Ectodermal cell (in vitro differentiated cells): Measurements from ENCODE around the gene RNASEH2B.

Source experiments
- H3K27ac ChIP-seq: 2 replicates; pipeline ENCODE4 v1.7.0; 2013; ENCODE audit warnings: mild to moderate bottlenecking, low read depth, low read length; ENCODE audit not compliant: insufficient read depth, poor library complexity, severe bottlenecking
- H3K27me3 ChIP-seq: 2 replicates; pipeline ENCODE4 v1.7.0; 2013; ENCODE audit warnings: mild to moderate bottlenecking, low read length; ENCODE audit not compliant: insufficient read depth, control insufficient read depth, poor library complexity, severe bottlenecking
- H3K36me3 ChIP-seq: one replicate; pipeline ENCODE4 v1.7.0; 2013; ENCODE audit warnings: low read length; ENCODE audit not compliant: control insufficient read depth, insufficient read depth
- H3K4me1 ChIP-seq: one replicate; pipeline ENCODE4 v1.7.0; 2013; ENCODE audit warnings: low read length; ENCODE audit not compliant: control insufficient read depth, insufficient read depth
- H3K4me3 ChIP-seq: 2 replicates; pipeline ENCODE4 v1.7.0; 2013; ENCODE audit warnings: low read depth, low read length, control low read depth; ENCODE audit not compliant: insufficient read depth
- H3K9me3 ChIP-seq: 2 replicates; pipeline ENCODE4 v1.7.0; 2013; ENCODE audit warnings: mild to moderate bottlenecking, low read length, moderate library complexity; ENCODE audit not compliant: control insufficient read depth
- WGBS, 2 experiments: methylation state at CpG; one replicate each; pipeline ENCODE4 v1.1.7; 2013; ENCODE audit warnings: missing lambda C conversion rate in 2 of 2; 5-methylcytosine and 5-hydroxymethylcytosine counted together

Gene RNASEH2B

DNA sequence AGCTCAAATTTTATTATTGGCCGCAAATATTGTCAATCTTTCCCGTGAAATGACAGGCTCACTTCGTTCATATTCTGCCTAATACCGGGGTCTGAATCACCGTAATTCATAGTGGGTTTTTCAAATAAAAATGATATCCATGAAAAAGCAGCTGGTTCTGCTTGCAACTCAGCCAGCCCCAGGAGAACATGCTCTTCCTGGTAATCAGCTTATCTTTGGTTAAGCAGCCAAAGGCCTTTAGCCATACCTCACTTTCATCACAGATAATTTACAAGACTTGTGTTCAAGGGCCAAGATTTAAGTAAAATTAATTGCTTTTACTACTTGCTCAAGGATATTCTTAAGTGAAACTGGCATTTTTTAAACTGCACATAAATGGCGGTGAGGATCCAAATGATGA is 22.5 kb downstream of the RNASEH2B start:
- Histone ChIP-seq H3K27me3 (no peaks in the 10 kb centered on the region), H3K36me3 (no peaks in the 10 kb centered on the region), H3K4me3 (no peak overlapping the region), H3K9me3 (no peaks in the 10 kb centered on the region), H3K27ac (no peak overlapping the region), H3K4me1 (no peaks in the 10 kb centered on the region)
- 98 to 99% methylated on average over 6 of the region's 6 CpGs for WGBS, 2 experiments

DNA sequence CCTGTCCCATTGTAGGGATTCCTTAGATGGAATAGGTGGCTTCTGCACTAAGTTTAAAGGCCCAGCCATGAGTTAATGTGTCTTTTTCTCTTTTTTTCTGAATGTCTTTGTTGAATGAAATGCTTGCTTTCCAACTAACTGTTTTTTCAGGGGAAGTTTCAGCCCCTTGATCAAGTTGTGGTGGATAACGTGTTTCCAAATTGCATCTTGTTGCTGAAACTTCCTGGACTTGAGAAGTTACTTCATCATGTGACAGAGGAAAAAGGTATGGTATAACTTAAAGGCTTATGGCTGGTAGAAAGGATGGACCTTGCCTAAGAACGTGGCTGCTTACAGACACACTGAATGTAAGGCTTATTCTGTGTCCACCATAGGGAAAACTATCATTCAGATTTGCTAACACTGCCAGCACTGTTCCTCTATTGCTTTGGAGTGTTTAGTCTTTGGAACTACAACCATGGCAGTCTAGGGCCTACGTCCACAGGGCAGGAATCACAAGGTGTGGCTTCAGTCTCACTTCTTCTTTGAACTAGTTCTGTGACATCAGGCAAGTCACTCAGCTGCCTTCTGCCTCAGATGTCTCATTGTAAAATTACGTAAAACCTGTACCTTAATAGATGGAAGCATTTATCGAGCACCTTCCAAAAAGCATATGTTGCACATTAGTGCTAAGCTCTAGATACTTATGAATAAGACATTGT is 25.3 kb downstream of the RNASEH2B start:
- Histone ChIP-seq H3K4me1 (no peaks in the 10 kb centered on the region), H3K36me3 (no peaks in the 10 kb centered on the region), H3K4me3 (no peak overlapping the region), H3K9me3 (no peaks in the 10 kb centered on the region), H3K27ac (no peak overlapping the region), H3K27me3 (no peaks in the 10 kb centered on the region)
- 88 to 90% methylated on average over 5 of the region's 5 CpGs for WGBS, 2 experiments

DNA sequence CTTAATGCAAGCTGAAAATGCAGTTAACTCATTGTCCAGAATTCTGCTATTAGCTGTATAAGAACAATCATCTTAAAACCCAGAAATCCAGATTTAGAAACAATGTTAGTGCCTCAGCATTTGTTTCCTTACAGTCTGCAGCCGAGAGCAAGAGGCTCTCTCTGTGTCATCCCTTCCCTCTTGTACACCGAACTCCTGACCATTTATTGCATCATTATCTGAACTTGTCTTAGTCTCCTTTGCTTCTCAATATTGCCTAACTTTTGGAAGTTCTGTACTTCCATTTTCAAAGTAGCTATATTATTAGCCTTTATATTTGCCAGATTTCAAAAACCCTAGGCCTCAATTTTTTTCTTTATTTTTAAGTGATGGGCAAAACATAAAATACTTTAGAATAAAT is 27.1 kb downstream of the RNASEH2B start:
- Histone ChIP-seq H3K36me3 (no peaks in the 10 kb centered on the region), H3K27me3 (no peaks in the 10 kb centered on the region)
- WGBS, 2 experiments = 94 to 100% methylated on average over 2 of the region's 2 CpGs

DNA sequence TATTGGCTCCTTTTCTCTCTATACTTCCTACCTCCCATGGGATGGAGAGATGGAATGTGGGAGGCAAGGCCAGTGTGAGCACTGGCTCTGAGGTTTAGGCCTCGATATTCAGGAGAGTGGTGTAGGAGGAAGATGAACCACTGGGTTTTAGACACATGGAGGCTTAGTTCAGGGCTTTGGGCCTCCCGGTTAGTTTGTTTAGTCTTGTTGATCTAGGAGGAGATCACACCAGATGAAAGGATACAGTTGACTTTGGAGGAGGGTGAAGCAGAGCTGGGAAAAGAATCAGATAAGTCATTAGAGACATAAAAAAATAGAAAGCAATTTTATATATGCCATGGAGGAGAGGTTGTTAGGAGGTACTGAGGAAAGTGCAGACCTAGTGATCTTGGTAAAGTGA is 30.9 kb downstream of the RNASEH2B start:
- no peaks in the 10 kb centered on the region for H3K9me3 ChIP-seq
- H3K36me3 ChIP-seq = no peaks in the 10 kb centered on the region
- H3K4me3 ChIP-seq = no peak overlapping the region
- H3K4me1 ChIP-seq = no peaks in the 10 kb centered on the region
- WGBS, 2 experiments = 70 to 73% methylated on average over 2 of the region's 2 CpGs
- H3K27me3 ChIP-seq = no peaks in the 10 kb centered on the region
- H3K27ac ChIP-seq = no peak overlapping the region

More for the DNA sequence above, 27.1 kb downstream of the RNASEH2B start:
- no peaks in the 10 kb centered on the region for H3K4me1 ChIP-seq
- H3K4me3 ChIP-seq = no peak overlapping the region
- no peaks in the 10 kb centered on the region for H3K9me3 ChIP-seq
- H3K27ac ChIP-seq = no peak overlapping the region

DNA sequence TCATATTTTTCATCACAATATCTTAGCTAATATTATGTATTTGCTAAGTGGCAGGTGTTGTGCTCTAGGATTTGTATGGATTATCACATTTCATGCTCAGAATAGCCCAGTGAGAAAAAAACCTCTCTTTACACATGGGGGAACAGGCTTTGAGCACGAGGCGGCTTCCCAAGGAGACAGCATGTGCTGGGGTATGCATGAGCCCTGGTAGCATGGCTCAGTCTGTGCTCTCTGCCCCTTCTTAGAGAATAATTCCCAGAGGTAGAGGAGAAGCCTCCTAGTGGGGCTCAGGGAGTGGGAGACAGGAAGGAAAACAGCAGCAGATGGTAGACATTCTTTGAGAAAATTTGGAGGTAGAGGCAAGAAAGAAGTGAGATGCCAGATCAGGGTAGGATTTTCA is 31.6 kb downstream of the RNASEH2B start:
- Histone ChIP-seq H3K9me3 (no peaks in the 10 kb centered on the region), H3K4me1 (no peaks in the 10 kb centered on the region), H3K4me3 (no peak overlapping the region), H3K27ac (no peak overlapping the region), H3K27me3 (no peaks in the 10 kb centered on the region), H3K36me3 (no peaks in the 10 kb centered on the region)
- whole genome bisulfite sequencing, 2 experiments = 92 to 100% methylated on average over 2 of the region's 2 CpGs

DNA sequence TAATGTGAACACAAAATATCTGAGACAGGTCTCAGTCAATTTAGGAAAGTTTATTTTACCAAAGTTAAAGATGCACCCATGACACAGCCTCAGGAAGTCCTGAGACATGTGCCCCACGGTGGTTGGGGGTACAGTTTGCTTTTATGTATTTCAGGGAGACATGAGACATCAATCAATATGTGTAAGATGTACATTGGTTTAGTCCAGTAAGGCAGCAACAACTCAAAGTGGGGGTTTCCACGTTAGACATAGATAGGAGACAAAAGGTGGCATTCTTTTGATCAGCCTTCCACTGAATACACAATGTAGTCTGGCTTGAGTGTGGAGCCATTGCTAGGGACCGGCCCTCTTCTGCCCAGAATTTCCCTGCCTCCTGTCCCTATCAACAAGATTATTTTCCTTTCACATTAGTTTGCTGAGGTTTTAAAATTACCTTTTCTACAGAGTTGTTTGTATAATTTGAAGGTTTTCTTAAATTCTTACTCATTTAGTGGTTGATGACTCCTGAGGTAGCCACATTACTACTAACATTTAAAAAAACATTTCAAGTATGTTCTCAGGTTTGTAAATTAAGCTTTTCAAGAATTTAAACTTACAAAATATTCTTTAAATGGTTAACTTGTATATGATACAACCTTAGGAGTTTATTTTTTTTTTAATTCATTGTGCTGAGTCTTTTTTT is 33.2 kb downstream of the RNASEH2B start:
- Histone ChIP-seq H3K36me3 (no peaks in the 10 kb centered on the region), H3K4me1 (no peaks in the 10 kb centered on the region), H3K27ac (no peak overlapping the region), H3K9me3 (no peaks in the 10 kb centered on the region), H3K27me3 (no peaks in the 10 kb centered on the region), H3K4me3 (no peak overlapping the region)
- 85% methylated on average over 3 of the region's 3 CpGs for WGBS, 2 experiments

DNA sequence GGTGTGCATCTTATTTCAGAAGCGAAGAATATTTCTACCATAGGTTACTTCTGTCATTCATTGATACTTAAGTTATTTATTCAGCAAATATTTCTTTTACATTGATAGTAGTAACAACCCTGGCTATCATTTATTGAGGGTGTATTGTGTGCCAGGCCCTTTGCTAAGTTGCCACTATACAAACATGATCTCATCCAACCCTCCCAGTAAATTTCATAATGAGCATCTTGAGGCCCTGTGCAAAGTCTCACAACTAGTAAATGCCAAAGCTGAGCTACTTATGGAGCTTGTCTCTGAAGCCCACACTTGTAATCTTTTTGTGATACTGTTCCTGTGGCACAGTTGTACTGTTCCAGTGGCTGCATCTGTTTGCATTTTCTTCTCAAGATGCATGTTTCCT is 36.1 kb downstream of the RNASEH2B start:
- no peak overlapping the region for H3K27ac ChIP-seq
- no peaks in the 10 kb centered on the region for H3K9me3 ChIP-seq
- no peak overlapping the region for H3K4me3 ChIP-seq
- H3K27me3 ChIP-seq = no peaks in the 10 kb centered on the region
- no peaks in the 10 kb centered on the region for H3K4me1 ChIP-seq
- H3K36me3 ChIP-seq = no peaks in the 10 kb centered on the region
- 67 to 100% methylated on average over 1 of the region's 1 CpG for WGBS, 2 experiments

DNA sequence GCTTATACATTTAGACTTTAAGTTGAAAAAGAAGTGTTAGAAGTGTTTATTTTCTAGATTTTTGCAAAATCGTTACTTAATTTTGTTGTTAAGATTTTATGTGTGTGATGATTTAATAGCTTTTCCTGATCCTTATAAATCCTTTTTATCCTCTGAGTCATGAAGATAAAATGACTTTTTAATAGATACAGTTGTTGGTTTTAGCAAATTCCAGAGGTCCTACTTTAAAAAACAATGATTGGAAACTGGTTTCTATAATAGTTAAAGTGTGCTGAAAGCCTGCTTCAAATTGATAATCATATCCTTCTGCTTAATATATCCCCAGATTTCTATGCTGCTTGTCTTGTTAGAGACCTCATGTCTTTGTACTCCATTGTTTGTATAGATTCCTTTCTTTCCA is 39.0 kb downstream of the RNASEH2B start:
- Histone ChIP-seq H3K4me3 (no peak overlapping the region), H3K4me1 (no peaks in the 10 kb centered on the region), H3K27me3 (no peaks in the 10 kb centered on the region), H3K36me3 (no peaks in the 10 kb centered on the region), H3K9me3 (no peaks in the 10 kb centered on the region), H3K27ac (no peak overlapping the region)
- 86 to 100% methylated on average over 1 of the region's 1 CpG for WGBS, 2 experiments

DNA sequence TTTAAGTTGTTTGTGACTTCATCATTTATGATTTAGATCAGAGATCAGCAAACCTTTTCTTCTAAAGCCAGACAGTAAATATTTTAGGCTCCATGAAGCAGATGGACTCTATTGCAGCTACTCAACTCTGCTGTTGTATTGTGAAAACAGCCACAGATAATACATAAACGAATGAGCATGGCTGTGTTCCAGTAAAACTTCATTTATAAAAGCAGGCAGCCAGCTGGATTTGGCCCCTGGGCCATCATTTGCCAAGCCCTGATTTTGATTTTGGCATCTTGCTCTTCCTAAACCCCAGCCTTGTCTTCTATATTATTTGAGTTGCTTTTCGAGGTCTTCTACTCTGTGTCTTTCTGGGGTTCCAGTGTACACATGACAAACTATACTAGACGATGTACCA is 41.3 kb downstream of the RNASEH2B start:
- Histone ChIP-seq H3K9me3 (no peaks in the 10 kb centered on the region), H3K27me3 (no peaks in the 10 kb centered on the region), H3K4me1 (no peaks in the 10 kb centered on the region), H3K27ac (no peak overlapping the region), H3K36me3 (no peaks in the 10 kb centered on the region), H3K4me3 (no peak overlapping the region)
- 92 to 99% methylated on average over 3 of the region's 3 CpGs for WGBS, 2 experiments

DNA sequence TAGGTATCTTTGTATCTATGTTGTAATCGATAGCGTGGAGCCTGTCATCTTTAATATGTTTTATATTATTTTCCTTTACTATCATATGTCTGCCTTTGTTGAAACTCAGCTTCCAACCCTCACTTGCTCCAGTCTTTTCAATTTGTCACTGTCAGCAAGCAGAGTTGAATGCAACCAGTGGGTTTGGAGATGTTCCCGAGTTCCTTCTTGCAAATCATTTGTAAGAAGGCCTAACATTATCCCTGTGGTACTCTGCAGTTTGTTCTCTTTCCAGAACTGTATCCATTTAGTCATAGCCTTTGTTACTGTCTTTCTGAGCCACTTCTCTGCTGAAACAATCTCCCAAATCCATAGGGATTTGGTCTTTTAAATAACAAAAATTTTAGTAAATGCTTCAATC is 41.8 kb downstream of the RNASEH2B start:
- no peaks in the 10 kb centered on the region for H3K4me1 ChIP-seq
- no peaks in the 10 kb centered on the region for H3K27me3 ChIP-seq
- no peak overlapping the region for H3K4me3 ChIP-seq
- WGBS, 2 experiments = 68 to 99% methylated on average over 1 to 3 of the region's 3 CpGs
- no peak overlapping the region for H3K27ac ChIP-seq
- no peaks in the 10 kb centered on the region for H3K36me3 ChIP-seq
- H3K9me3 ChIP-seq = no peaks in the 10 kb centered on the region
